GM18858 (cell line): ENCODE data around the gene BPHL.
"Not testable (repeated sequence)": the region's sequence is repeated elsewhere in the genome, so short reads cannot be mapped to it uniquely, and the experiment has no call there.

Experiments used
- ATAC-seq: cut with Tn5 transposase; IDR thresholded peaks from one replicate; pipeline ENCODE4 v1.9.1; 2021; ENCODE audit not compliant: unreplicated experiment

Gene BPHL

DNA sequence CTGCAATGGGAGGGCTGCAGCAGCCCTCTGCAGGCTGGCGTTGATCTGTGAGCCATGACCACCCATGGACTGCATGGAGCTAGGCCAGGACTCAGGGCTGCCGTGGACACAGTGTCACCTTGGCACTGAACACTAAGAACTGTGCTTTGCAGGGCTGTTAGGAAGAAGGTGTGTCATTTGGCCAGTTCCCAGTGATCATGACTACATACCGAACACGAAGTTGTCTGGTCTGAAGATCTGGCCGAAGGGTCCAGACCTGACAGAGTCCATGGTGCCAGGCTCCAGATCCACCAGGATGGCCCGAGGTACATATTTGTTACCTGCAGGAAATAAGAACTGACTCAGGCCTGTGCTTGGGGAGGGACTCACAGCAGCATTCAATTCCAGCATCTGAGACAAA lies 36.9 kb downstream of the BPHL start:
- not testable (repeated sequence) for ATAC-seq

- ATAC-seq = not testable (repeated sequence)
Measured at GRCh38 chr6:3156184-3157130, 37.9 kb downstream of the BPHL start.

DNA sequence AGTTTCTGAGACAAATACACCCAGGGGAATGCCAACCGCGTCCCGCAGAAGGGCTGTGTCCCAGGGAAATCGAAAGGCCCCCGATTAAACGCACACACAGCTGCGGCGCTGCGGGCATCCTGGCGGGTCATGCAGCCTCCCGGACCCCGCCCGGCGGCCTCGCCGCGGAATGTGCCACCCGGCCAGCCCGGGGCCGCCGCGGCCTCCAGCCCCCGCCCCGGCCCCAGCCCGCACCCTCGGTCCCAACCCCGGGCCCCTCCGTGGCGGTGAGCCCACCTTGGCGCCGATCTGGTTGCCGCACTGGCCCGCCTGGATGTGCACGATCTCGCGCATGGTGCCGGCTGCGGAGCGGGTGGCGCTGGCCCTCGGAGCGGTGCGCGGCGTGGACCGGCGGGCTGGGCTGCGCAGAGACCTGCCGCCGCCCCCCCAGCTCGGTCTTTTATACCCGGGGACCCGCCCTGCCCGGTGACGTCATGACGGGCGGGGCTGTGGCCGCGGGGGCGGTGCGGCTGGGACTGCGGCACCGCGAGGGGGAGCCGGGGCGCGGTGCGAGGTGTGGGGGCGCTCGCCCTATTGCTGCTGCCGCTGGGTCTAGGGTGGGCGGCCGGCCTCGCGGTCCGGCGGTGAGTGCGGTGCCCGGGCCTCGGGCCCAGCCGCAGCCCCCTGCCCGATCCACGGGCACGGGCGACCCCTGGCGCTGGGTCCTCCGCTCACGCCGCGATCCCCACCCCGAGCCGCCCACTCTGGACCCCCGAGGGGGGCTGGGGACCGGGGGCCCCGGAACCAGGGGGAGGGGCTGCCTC lies 38.8 kb downstream of the BPHL start, which contains the start of gene TUBB2A:
Gene TUBB2A, minus strand, starts transcription at position 414 of the 803 bp plus-strand sequence. Its CDS starts 81 bp downstream, at position 333.
- peak; percentile 56 for ATAC-seq

GRCh38 chr6:3159805-3160781 lies 41.6 kb downstream of the BPHL start:
- no peak for ATAC-seq

DNA sequence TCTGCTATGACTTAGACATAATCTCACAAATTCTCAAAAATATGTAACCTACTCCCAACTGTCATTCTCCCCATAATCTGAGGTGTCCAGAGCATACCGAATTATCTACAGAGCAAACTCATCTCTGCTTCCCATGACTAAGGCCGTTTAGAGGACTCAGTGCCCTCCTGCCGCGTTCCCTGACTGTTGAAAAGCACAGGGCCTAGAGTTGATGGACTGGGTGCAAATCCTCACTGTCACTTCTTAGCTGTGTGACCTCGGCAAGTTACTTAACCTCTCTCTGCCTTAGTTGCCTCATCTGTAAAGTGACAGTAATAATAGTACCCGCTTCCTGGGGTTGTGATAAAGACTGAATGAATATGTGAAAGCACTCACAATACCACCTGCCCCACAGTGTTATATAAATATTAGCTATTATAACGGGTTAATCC lies 43.6 kb downstream of the BPHL start:
- no peak for ATAC-seq

- ATAC-seq = no peak
Measured at GRCh38 chr6:3162565-3163247, 44.2 kb downstream of the BPHL start.

DNA sequence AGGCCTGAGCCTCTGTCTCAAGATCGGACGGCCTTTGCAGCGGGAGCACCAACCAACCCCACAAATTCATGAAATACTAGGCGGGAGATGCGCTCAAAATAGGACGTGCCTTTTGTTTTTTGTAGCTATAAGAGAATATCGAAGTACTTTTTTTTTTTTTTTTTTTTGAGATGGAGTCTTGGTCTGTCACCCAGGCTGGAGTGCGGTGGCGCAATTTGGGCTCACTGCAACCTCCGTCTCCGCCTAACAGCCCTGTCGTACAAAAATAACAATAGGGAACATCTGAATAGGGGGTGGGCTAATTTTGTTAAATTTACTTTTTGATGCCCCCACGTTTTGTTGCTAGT lies 44.7 kb downstream of the BPHL start:
- no peak for ATAC-seq

- no peak for ATAC-seq
Measured at GRCh38 chr6:3164388-3164787, 45.9 kb downstream of the BPHL start.

GRCh38 chr6:3165631-3166534 lies 47.4 kb downstream of the BPHL start:
- no peak for ATAC-seq

- ATAC-seq = not testable (repeated sequence)
Measured at GRCh38 chr6:3166535-3167225, 48.2 kb downstream of the BPHL start.

GRCh38 chr6:3168046-3168445 lies 49.5 kb downstream of the BPHL start:
- not testable (repeated sequence) for ATAC-seq

- ATAC-seq = not testable (repeated sequence)
Measured at GRCh38 chr6:3170676-3171075, 52.2 kb downstream of the BPHL start.

GRCh38 chr6:3171313-3172175 lies 53.0 kb downstream of the BPHL start:
- not testable (repeated sequence) for ATAC-seq

DNA sequence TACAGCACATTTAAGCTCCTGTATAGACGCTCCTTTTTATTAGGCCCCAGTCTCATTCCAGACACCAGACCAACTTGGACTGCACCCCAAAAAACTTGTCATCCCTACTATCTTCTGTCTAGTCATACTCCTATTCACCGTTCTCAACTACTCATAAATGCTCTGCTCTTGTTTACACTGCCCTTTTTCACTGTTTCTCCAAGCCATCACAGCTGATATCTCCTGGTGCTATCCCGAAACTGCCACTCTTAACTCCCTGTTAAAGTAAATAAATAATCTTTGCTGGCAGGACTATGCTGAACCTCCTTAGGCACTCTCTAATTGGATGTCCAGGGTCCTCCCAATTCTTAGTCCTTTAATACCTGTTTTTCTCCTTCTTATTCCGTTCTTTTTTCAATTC lies 54.3 kb downstream of the BPHL start:
- not testable (repeated sequence) for ATAC-seq

- not testable (repeated sequence) for ATAC-seq
Measured at GRCh38 chr6:3173636-3174089, 55.2 kb downstream of the BPHL start.

DNA sequence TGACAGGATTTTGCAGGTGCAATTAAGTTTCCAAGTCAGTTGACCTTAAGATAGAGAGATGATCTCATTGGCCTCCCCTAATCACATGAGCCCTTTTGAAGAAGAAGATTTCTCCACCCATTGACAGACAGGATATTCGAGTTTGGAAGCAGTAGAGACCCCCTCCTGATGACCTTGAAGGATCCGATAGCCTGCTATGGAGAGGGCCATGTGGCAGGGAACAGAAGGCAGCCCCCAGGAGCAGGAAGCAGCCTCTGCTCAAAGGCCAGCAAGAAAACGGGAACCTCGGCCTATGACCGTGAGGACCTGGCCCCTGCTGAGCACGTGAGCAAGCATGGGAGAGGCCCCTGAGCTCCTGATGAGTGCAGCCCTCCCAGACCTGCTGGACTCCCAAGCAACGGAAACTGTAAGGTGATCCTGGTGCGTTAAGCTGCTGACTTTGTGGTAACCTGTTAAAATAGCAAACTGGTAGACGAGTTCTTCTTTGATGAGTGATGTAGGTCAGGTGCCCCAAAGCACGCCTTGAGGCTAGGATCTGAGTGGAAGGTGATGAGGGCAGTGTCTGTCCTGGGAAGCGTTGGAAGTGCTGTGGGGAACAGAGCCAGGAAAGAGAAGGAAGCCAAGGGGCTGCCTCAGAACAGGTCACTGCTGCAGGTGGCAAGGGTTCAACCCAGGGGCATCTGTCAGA lies 57.3 kb downstream of the BPHL start:
- ATAC-seq = no peak
